ENCODE measurements around the gene RAB11B.

The RAB11B gene

GRCh38 chr19:8386990-8387389 is 3.2 kb upstream of the RAB11B start:
- no peak overlapping the region for H3K4me3 ChIP-seq (ENCODE audit: low read depth, low read length)
- TF ChIP-seq, protein P1, sequence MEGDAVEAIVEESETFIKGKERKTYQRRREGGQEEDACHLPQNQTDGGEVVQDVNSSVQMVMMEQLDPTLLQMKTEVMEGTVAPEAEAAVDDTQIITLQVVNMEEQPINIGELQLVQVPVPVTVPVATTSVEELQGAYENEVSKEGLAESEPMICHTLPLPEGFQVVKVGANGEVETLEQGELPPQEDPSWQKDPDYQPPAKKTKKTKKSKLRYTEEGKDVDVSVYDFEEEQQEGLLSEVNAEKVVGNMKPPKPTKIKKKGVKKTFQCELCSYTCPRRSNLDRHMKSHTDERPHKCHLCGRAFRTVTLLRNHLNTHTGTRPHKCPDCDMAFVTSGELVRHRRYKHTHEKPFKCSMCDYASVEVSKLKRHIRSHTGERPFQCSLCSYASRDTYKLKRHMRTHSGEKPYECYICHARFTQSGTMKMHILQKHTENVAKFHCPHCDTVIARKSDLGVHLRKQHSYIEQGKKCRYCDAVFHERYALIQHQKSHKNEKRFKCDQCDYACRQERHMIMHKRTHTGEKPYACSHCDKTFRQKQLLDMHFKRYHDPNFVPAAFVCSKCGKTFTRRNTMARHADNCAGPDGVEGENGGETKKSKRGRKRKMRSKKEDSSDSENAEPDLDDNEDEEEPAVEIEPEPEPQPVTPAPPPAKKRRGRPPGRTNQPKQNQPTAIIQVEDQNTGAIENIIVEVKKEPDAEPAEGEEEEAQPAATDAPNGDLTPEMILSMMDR (IDR thresholded peaks at IDR 0.05; ENCODE audit: low read depth, low read length, missing control alignments): no peak
- DNase-seq (ENCODE audit: low read depth): no peak
- in situ Hi-C loops (cut with HindIII; ENCODE audit: low sequenced_read_pairs): no loop called here

- no peak overlapping the region for H3K4me3 ChIP-seq (ENCODE audit: low read depth, low read length)
- TF ChIP-seq, protein P1 (IDR thresholded peaks at IDR 0.05; ENCODE audit: low read depth, low read length, missing control alignments): no peak
- no peak for DNase-seq (ENCODE audit: low read depth)
- in situ Hi-C loops (cut with HindIII; ENCODE audit: low sequenced_read_pairs): no loop called here
These were observed 2.2 kb upstream of the RAB11B start for GRCh38 chr19:8387688-8388611.

GRCh38 chr19:8388612-8388958 is 1.6 kb upstream of the RAB11B start:
- no peak overlapping the region for H3K4me3 ChIP-seq (ENCODE audit: low read depth, low read length)
- in situ Hi-C loops (cut with HindIII; ENCODE audit: low sequenced_read_pairs): no loop called here
- DNase-seq (ENCODE audit: low read depth): no peak
- TF ChIP-seq, protein P1 (IDR thresholded peaks at IDR 0.05; ENCODE audit: low read depth, low read length, missing control alignments): no peak

- in situ Hi-C loops (cut with HindIII; ENCODE audit: low sequenced_read_pairs): no loop called here
- TF ChIP-seq, protein P1 (IDR thresholded peaks at IDR 0.05; ENCODE audit: low read depth, low read length, missing control alignments): no peak
- DNase-seq (ENCODE audit: low read depth): peak; percentile 83
- peak overlapping the region; percentile 65 for H3K4me3 ChIP-seq (ENCODE audit: low read depth, low read length)
These were observed 439 bp downstream of the RAB11B start for GRCh38 chr19:8390617-8390981.

GRCh38 chr19:8391198-8392016 is 1.2 kb downstream of the RAB11B start:
- no peak for DNase-seq (ENCODE audit: low read depth)
- in situ Hi-C loops (cut with HindIII; ENCODE audit: low sequenced_read_pairs): no loop called here
- TF ChIP-seq, protein P1 (IDR thresholded peaks at IDR 0.05; ENCODE audit: low read depth, low read length, missing control alignments): no peak
- H3K4me3 ChIP-seq (ENCODE audit: low read depth, low read length): peak overlapping the region; percentile 65

DNA sequence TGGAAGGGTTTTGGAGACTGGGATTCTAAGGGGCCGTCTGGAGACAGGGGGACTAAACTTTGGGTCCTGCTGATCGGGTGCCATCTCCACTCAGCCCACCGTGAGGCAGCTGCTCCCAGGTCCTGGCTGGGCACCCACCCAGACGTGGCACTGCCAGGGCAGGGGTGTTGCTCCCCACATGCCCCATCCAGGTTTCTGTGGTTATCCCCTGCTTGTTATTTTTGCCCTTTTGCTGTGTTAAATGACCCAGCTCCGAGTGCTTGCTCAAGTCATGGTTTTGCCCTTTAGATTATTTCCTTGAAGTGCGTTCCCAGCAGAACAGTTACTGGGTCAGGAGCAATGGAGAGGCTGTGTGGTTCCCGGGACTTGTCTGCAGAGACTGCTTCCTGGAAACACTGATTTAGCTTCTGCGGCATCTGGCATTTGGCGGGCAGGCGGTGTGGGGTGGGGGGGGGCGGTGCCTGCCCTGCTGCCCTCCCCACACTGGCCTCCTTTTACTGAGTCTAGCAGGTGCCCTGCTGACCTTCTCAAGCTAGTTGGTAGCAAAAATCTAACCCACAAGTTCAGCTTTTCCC is 1.9 kb downstream of the RAB11B start:
- TF ChIP-seq, protein P1 (IDR thresholded peaks at IDR 0.05; ENCODE audit: low read depth, low read length, missing control alignments): no peak
- in situ Hi-C loops (cut with HindIII; ENCODE audit: low sequenced_read_pairs): no loop called here
- H3K4me3 ChIP-seq (ENCODE audit: low read depth, low read length): no peak overlapping the region
- no peak for DNase-seq (ENCODE audit: low read depth)

Data from astrocyte of the cerebellum (primary cell).